Measurements from ENCODE around the gene WRAP53. TPM values are rescaled to one million over a fixed set of nuclear protein-coding genes. Genes with fewer than 3 reads are reported as not detected.

WRAP53 gene
- total and polyA plus RNA-seq, 2 of the 13 experiments (the other 11 are each of a cell fraction or from before 2014, with no cell fraction given) = 7.0 to 19.5 TPM

- TF ChIP-seq, protein P1, sequence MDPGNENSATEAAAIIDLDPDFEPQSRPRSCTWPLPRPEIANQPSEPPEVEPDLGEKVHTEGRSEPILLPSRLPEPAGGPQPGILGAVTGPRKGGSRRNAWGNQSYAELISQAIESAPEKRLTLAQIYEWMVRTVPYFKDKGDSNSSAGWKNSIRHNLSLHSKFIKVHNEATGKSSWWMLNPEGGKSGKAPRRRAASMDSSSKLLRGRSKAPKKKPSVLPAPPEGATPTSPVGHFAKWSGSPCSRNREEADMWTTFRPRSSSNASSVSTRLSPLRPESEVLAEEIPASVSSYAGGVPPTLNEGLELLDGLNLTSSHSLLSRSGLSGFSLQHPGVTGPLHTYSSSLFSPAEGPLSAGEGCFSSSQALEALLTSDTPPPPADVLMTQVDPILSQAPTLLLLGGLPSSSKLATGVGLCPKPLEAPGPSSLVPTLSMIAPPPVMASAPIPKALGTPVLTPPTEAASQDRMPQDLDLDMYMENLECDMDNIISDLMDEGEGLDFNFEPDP (CRISPR knock-in tag; conservative IDR thresholded peaks at IDR 0.05) = no peak
- TF ChIP-seq HNF1B (CRISPR knock-in tag; IDR thresholded peaks at IDR 0.05) (peak; percentile 38; the same call in 1 of the 2 replicates), ZBTB49 (CRISPR knock-in tag; IDR thresholded peaks at IDR 0.05; ENCODE audit: borderline replicate concordance) (no peak), ZNF281 (CRISPR knock-in tag; IDR thresholded peaks at IDR 0.05; ENCODE audit: borderline replicate concordance) (no peak), RBAK (CRISPR knock-in tag; IDR thresholded peaks at IDR 0.05) (no peak)
- TF ChIP-seq, protein P2, sequence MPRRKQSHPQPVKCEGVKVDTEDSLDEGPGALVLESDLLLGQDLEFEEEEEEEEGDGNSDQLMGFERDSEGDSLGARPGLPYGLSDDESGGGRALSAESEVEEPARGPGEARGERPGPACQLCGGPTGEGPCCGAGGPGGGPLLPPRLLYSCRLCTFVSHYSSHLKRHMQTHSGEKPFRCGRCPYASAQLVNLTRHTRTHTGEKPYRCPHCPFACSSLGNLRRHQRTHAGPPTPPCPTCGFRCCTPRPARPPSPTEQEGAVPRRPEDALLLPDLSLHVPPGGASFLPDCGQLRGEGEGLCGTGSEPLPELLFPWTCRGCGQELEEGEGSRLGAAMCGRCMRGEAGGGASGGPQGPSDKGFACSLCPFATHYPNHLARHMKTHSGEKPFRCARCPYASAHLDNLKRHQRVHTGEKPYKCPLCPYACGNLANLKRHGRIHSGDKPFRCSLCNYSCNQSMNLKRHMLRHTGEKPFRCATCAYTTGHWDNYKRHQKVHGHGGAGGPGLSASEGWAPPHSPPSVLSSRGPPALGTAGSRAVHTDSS (CRISPR knock-in tag; conservative IDR thresholded peaks at IDR 0.05) = no peak
- TF ChIP-seq, protein P3, sequence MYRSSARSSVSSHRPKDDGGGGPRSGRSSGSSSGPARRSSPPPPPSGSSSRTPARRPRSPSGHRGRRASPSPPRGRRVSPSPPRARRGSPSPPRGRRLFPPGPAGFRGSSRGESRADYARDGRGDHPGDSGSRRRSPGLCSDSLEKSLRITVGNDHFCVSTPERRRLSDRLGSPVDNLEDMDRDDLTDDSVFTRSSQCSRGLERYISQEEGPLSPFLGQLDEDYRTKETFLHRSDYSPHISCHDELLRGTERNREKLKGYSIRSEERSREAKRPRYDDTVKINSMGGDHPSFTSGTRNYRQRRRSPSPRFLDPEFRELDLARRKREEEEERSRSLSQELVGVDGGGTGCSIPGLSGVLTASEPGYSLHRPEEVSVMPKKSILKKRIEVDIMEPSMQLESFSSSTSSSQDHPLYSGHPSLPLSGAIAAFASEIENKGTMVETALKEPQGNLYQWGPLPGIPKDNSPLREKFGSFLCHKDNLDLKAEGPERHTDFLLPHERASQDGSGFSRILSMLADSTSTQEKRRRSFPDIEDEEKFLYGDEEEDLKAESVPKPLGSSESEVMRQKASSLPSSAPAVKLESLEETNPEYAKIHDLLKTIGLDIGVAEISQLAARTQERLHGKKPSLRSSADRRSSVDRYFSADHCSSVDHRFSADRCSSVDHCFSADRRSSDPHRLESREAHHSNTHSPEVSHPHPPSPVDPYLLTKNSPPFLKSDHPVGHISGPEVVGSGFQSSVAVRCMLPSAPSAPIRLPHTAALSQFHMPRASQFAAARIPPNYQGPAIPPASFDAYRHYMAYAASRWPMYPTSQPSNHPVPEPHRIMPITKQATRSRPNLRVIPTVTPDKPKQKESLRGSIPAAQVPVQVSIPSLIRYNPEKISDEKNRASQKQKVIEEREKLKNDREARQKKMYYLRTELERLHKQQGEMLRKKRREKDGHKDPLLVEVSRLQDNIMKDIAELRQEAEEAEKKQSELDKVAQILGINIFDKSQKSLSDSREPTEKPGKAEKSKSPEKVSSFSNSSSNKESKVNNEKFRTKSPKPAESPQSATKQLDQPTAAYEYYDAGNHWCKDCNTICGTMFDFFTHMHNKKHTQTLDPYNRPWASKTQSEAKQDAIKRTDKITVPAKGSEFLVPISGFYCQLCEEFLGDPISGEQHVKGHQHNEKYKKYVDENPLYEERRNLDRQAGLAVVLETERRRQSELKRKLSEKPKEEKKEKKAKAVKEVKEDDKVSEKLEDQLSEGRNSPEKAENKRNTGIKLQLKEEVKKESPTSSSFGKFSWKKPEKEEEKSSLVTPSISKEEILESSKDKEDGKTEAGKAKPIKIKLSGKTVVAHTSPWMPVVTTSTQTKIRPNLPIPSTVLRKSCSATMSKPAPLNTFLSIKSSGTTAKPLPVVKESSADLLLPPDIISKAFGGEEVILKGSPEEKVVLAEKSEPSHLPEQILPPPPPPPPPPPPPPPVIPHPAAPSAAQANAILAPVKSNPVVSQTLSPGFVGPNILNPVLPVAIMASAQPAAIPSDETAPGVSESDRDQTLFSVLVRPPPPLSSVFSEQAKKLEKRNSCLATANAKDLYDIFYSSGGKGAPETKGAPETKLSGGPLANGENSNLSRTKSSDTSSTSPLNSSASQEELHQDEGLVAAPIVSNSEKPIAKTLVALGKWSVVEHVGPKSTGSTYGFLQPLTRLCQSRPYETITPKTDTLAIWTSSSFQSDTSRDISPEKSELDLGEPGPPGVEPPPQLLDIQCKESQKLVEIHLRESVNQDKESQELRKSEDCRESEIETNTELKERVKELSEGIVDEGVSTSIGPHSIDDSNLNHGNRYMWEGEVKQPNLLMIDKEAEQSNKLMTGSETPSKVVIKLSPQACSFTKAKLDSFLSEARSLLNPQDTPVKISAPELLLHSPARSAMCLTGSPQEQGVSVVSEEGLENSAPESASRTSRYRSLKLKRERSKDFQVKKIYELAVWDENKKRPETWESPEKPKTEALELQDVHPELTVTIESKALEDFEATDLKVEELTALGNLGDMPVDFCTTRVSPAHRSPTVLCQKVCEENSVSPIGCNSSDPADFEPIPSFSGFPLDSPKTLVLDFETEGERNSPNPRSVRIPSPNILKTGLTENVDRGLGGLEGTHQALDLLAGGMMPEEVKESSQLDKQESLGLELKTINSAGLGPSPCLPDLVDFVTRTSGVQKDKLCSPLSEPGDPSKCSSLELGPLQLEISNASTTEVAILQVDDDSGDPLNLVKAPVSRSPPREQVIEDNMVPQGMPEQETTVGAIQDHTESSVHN (CRISPR knock-in tag; IDR thresholded peaks at IDR 0.05) = no peak
These were observed 987 bp upstream of the WRAP53 start, which contains the start of gene TP53 (continued) for GRCh38 chr17:7687072-7687907.
